Fibroblast of mammary gland (primary cell): Measurements from ENCODE around the gene TAS2R60.

Experiments used
- DNase-seq: peaks from one replicate; pipeline ENCODE4 v3.0.0-alpha.2; 2010; ENCODE audit warnings: low read depth
- H3K4me3 ChIP-seq: 2 replicates; pipeline ENCODE4 v1.5.1; 2011; ENCODE audit warnings: low read depth, mild to moderate bottlenecking, low read length, moderate library complexity; ENCODE audit not compliant: control insufficient read depth
- CTCF ChIP-seq: conservative IDR thresholded peaks from 2 replicates; pipeline ENCODE4 v1.5.1; 2011; ENCODE audit warnings: low read depth, low read length, inconsistent platforms; ENCODE audit not compliant: control insufficient read depth, insufficient read depth

Gene TAS2R60

GRCh38 chr7:143435266-143435665 lies 8.0 kb upstream of the TAS2R60 start:
- no peak for TF ChIP-seq CTCF
- peak; percentile 56 for DNase-seq
- no peak overlapping the region for H3K4me3 ChIP-seq

- no peak for DNase-seq
- no peak for TF ChIP-seq CTCF
- no peak overlapping the region for H3K4me3 ChIP-seq
These were observed 6.8 kb upstream of the TAS2R60 start for GRCh38 chr7:143436325-143436946.

- no peak for DNase-seq
- no peak overlapping the region for H3K4me3 ChIP-seq
- no peak for TF ChIP-seq CTCF
These were observed 5.7 kb upstream of the TAS2R60 start for GRCh38 chr7:143437578-143437977.

- no peak overlapping the region for H3K4me3 ChIP-seq
- no peak for TF ChIP-seq CTCF
- no peak for DNase-seq
These were observed 3.4 kb upstream of the TAS2R60 start for GRCh38 chr7:143439866-143440265.

GRCh38 chr7:143444063-143444782 lies 970 bp downstream of the TAS2R60 start:
- TF ChIP-seq CTCF: no peak
- no peak overlapping the region for H3K4me3 ChIP-seq
- DNase-seq: no peak

GRCh38 chr7:143444785-143445184 lies 1.5 kb downstream of the TAS2R60 start:
- TF ChIP-seq CTCF: no peak
- no peak overlapping the region for H3K4me3 ChIP-seq
- no peak for DNase-seq
